Keratinocyte (primary cell): Measurements from ENCODE around the gene MACROH2A1. TPM values are rescaled to one million over a fixed set of nuclear protein-coding genes. Genes with fewer than 3 reads are reported as not detected.
A peak's percentile ranks its signal among the peaks of the same experiment; 100 is the strongest.

Source experiments
- DNase-seq: peaks from one replicate; pipeline ENCODE4 v3.0.0-alpha.2; 2011; ENCODE audit warnings: low read depth, missing footprints, low spot score
- FAIRE-seq: peaks from 2 replicates; lab custom pipeline; 2011; peaks lifted over from hg19 to GRCh38; lab: Jason Lieb, UNC
- H2AFZ ChIP-seq: 2 replicates; pipeline ENCODE4 v1.6.0; 2012; ENCODE audit warnings: low read length, control low read depth, inconsistent platforms; ENCODE audit not compliant: control insufficient read depth
- H3K27ac ChIP-seq: 2 replicates; pipeline ENCODE4 v1.5.1; 2011; ENCODE audit warnings: low read length; ENCODE audit not compliant: control insufficient read depth, insufficient read depth
- H3K27me3 ChIP-seq: 3 replicates; pipeline ENCODE4 v1.6.0; 2011; ENCODE audit warnings: low read length; ENCODE audit not compliant: control insufficient read depth, insufficient read depth; ENCODE audit errors: extremely low read depth
- H3K36me3 ChIP-seq, 2 experiments: 2 replicates in 1 of 2; 3 replicates in 1 of 2; pipeline ENCODE4 v1.5.1; 2011; ENCODE audit warnings: low read length in 2 of 2, mild to moderate bottlenecking in 1 of 2; ENCODE audit not compliant: control insufficient read depth in 2 of 2, insufficient read depth in 2 of 2; ENCODE audit errors: extremely low read depth in 1 of 2
- H3K4me1 ChIP-seq: 3 replicates; pipeline ENCODE4 v1.5.1; 2011; ENCODE audit warnings: low read length; ENCODE audit not compliant: control insufficient read depth, insufficient read depth; ENCODE audit errors: extremely low read depth
- H3K4me2 ChIP-seq: 3 replicates; pipeline ENCODE4 v1.6.0; 2011; ENCODE audit warnings: low read depth, low read length; ENCODE audit not compliant: control insufficient read depth, insufficient read depth; ENCODE audit errors: extremely low read depth
- H3K4me3 ChIP-seq, 3 experiments: fragments of 200-600 bp in 1 of 3; sonication (generic) in 1 of 3; 2 replicates in 2 of 3; 3 replicates in 1 of 3; pipeline ENCODE4 v1.5.1; 2011 to 2016; ENCODE audit warnings: low read length in 3 of 3, mild to moderate bottlenecking in 3 of 3, control low read depth in 2 of 3, inconsistent platforms in 1 of 3, low read depth in 1 of 3, mixed read lengths in 1 of 3, mixed run types in 1 of 3, moderate library complexity in 1 of 3; ENCODE audit not compliant: control insufficient read depth in 2 of 3, insufficient read depth in 2 of 3; ENCODE audit errors: extremely low read depth in 1 of 3
- H3K79me2 ChIP-seq: 2 replicates; pipeline ENCODE4 v1.6.0; 2012; ENCODE audit warnings: low read length; ENCODE audit not compliant: control insufficient read depth, insufficient read depth
- H3K9ac ChIP-seq: 3 replicates; pipeline ENCODE4 v1.6.0; 2011; ENCODE audit warnings: low read length; ENCODE audit not compliant: control insufficient read depth, insufficient read depth; ENCODE audit errors: extremely low read depth
- H3K9me1 ChIP-seq: 3 replicates; pipeline ENCODE4 v1.6.0; 2011; ENCODE audit warnings: low read length; ENCODE audit not compliant: control insufficient read depth, insufficient read depth; ENCODE audit errors: extremely low read depth
- H3K9me3 ChIP-seq: 2 replicates; pipeline ENCODE4 v1.5.1; 2012; ENCODE audit warnings: low read depth, low read length; ENCODE audit not compliant: control insufficient read depth
- H4K20me1 ChIP-seq: 3 replicates; pipeline ENCODE4 v1.6.0; 2011; ENCODE audit warnings: low read length; ENCODE audit not compliant: control insufficient read depth, insufficient read depth; ENCODE audit errors: extremely low read depth
- CTCF ChIP-seq, 3 experiments: IDR thresholded peaks in 1 of 3; conservative IDR thresholded peaks in 1 of 3; optimal IDR thresholded peaks in 1 of 3; 2 replicates in 2 of 3; 3 replicates in 1 of 3; pipeline versions ENCODE3 to v1.5.1; 2011; ENCODE audit warnings: low read length in 3 of 3, mild to moderate bottlenecking in 3 of 3, moderate library complexity in 2 of 3, control low read depth in 1 of 3, inconsistent platforms in 1 of 3; ENCODE audit not compliant: insufficient read depth in 2 of 3; ENCODE audit errors: extremely low read depth in 1 of 3
- EZH2 ChIP-seq: IDR thresholded peaks from one replicate; pipeline ENCODE4 v1.6.1; 2012; ENCODE audit warnings: inconsistent platforms, mild to moderate bottlenecking, low read length, moderate library complexity
- dilution Hi-C: fragments of 300-500 bp; cut with MboI; formaldehyde crosslinking; loops from one replicate; pipeline ENCODE4 v1.7.0; 2020; ENCODE audit warnings: low sequenced_read_pairs; ENCODE audit not compliant: extremely low pct_ligation_motif_present
- polyA plus RNA-seq, 5 experiments: library from polyadenylated mRNA; depleted of rRNA in 3 of 5; stranded (reverse) in 3 of 5; stranded (forward) in 1 of 5; unstranded in 1 of 5; fragments of >200 nt; gene quantifications; 1 replicate in 1 of 5; 2 replicates in 3 of 5; 3 replicates in 1 of 5; pipeline versions ENCODE4 v1.2.1 to v1.2.3, GENCODE V29; 2011 to 2012; ENCODE audit warnings: missing spikeins in 2 of 5, low read depth in 1 of 5, low replicate concordance in 1 of 5

Gene MACROH2A1
- polyA plus RNA-seq, 1 donor (not counting 4 experiments of a cell fraction or from before 2014, with no cell fraction given): 208 TPM

GRCh38 chr5:135386096-135386495 lies 12.9 kb downstream of the MACROH2A1 start:
- H3K27ac ChIP-seq: peak overlapping the region; percentile 89
- H3K9ac ChIP-seq: peak overlapping the region; percentile 43
- no peaks in the 10 kb centered on the region for H3K9me3 ChIP-seq
- H2AFZ ChIP-seq: no peak overlapping the region
- dilution Hi-C loops: no loop called here
- DNase-seq: peak; percentile 78
- no peaks in the 10 kb centered on the region for H4K20me1 ChIP-seq
- H3K4me1 ChIP-seq: peaks cover 42% of the 10 kb centered on the region
- H3K4me3 ChIP-seq: no peak overlapping the region
- no peaks in the 10 kb centered on the region for H3K9me1 ChIP-seq
- peak overlapping the region; percentile 71 for H3K4me2 ChIP-seq
- TF ChIP-seq CTCF (optimal IDR thresholded peaks at IDR 0.05 in 1 of 3, IDR thresholded peaks at IDR 0.05 in 1 of 3, conservative IDR thresholded peaks at IDR 0.05 in 1 of 3; ENCODE audit: extremely low read depth in 1 of 3, insufficient read depth in 2 of 3, low read length in 3 of 3): no peak
- no peak for TF ChIP-seq EZH2
- no peaks in the 10 kb centered on the region for H3K27me3 ChIP-seq
- peaks cover 74% of the 10 kb centered on the region for H3K79me2 ChIP-seq
- H3K36me3 ChIP-seq: peaks cover 22 to 57% of the 10 kb centered on the region in 2 experiments
- peak; percentile 95 for FAIRE-seq

GRCh38 chr5:135385576-135385975 lies 13.5 kb downstream of the MACROH2A1 start:
- TF ChIP-seq EZH2 (no peak), CTCF (optimal IDR thresholded peaks at IDR 0.05 in 1 of 3, IDR thresholded peaks at IDR 0.05 in 1 of 3, conservative IDR thresholded peaks at IDR 0.05 in 1 of 3; ENCODE audit: extremely low read depth in 1 of 3, insufficient read depth in 2 of 3, low read length in 3 of 3) (no peak)
- Histone ChIP-seq H3K27me3 (no peaks in the 10 kb centered on the region), H3K79me2 (peaks cover 68% of the 10 kb centered on the region), H4K20me1 (no peaks in the 10 kb centered on the region), H3K9ac (peak overlapping the region; percentile 4), H3K4me3 (no peak overlapping the region), H3K4me2 (peak overlapping the region; percentile 71), H3K9me3 (no peaks in the 10 kb centered on the region), H3K36me3 (peaks cover 22 to 57% of the 10 kb centered on the region in 2 experiments), H3K27ac (peak overlapping the region; percentile 89), H2AFZ (no peak overlapping the region), H3K9me1 (no peaks in the 10 kb centered on the region), H3K4me1 (peaks cover 43% of the 10 kb centered on the region)
- DNase-seq (no peak), FAIRE-seq (no peak)
- dilution Hi-C loops: no loop called here
